Neural progenitor cell (in vitro differentiated cells): ENCODE data around the gene MEMO1.

ENCODE experiments used
- EZH2 ChIP-seq: fragments of 200-600 bp; sonication (generic); IDR thresholded peaks from 2 replicates; pipeline ENCODE4 v1.6.1; 2017; ENCODE audit warnings: antibody characterized with exemption, mild to moderate bottlenecking, moderate library complexity
- EZH2phosphoT487 ChIP-seq: fragments of 200-600 bp; sonication (generic); IDR thresholded peaks from 2 replicates; pipeline ENCODE4 v1.6.1; 2017; ENCODE audit warnings: antibody characterized with exemption
- TF ChIP-seq, protein P1 (sequence below): fragments of 200-600 bp; sonication (generic); IDR thresholded peaks from 2 replicates; pipeline ENCODE4 v1.5.1; 2017; ENCODE audit warnings: antibody characterized with exemption, mild to moderate bottlenecking

DNA sequence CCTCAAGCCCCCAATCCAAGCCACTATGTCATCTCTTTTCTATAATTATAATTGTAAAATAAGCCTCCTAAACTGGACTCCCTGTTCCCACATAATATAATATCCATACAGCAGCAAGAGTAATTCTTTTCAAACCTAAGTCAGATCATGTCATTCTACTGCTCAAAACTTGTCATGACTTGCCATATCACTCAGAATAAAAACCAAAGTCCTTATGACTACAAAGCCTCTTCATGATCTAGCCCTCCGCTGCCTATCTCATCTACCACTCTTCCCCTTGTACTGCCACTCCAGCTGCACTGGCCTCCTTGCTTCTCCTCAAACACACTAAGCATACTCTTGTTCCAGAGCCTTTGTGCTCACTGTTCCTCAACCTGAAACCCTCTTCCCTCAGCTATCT, 69.9 kb downstream of the MEMO1 start:
- TF ChIP-seq, protein P1, sequence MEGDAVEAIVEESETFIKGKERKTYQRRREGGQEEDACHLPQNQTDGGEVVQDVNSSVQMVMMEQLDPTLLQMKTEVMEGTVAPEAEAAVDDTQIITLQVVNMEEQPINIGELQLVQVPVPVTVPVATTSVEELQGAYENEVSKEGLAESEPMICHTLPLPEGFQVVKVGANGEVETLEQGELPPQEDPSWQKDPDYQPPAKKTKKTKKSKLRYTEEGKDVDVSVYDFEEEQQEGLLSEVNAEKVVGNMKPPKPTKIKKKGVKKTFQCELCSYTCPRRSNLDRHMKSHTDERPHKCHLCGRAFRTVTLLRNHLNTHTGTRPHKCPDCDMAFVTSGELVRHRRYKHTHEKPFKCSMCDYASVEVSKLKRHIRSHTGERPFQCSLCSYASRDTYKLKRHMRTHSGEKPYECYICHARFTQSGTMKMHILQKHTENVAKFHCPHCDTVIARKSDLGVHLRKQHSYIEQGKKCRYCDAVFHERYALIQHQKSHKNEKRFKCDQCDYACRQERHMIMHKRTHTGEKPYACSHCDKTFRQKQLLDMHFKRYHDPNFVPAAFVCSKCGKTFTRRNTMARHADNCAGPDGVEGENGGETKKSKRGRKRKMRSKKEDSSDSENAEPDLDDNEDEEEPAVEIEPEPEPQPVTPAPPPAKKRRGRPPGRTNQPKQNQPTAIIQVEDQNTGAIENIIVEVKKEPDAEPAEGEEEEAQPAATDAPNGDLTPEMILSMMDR = no peak
- TF ChIP-seq EZH2 = no peak
- TF ChIP-seq EZH2phosphoT487 = no peak
